ENCODE results near the gene CERS1.
"Not testable (repeated sequence)": the region's sequence is repeated elsewhere in the genome, so short reads cannot be mapped to it uniquely, and the experiment has no call there.

The CERS1 gene

GRCh38 chr19:18910801-18911436 is 15.0 kb upstream of the CERS1 start:
- DNase-seq (no peak), ATAC-seq (replicated peaks) (no peak)
- Mint-ChIP-seq H3K9me3 (no peaks in the 10 kb centered on the region), H3K36me3 (ENCODE audit: insufficient read depth) (peaks cover 74% of the 10 kb centered on the region), H3K27ac (no peak overlapping the region), H3K4me1 (ENCODE audit: low read depth in 2 of 2) (peaks cover 10 to 19% of the 10 kb centered on the region in 2 donors), H3K4me3 (no peak overlapping the region), H3K27me3 (no peaks in the 10 kb centered on the region)

- no peak for DNase-seq
- Mint-ChIP-seq H3K4me1 (ENCODE audit: low read depth in 2 of 2) (peaks cover 8 to 17% of the 10 kb centered on the region in 2 donors), H3K4me3 (no peak overlapping the region), H3K36me3 (ENCODE audit: insufficient read depth) (peaks cover 74% of the 10 kb centered on the region), H3K27me3 (no peaks in the 10 kb centered on the region), H3K9me3 (no peaks in the 10 kb centered on the region), H3K27ac (no peak overlapping the region)
- no peak for ATAC-seq (replicated peaks)
Observed at GRCh38 chr19:18910010-18910409, 14.1 kb upstream of the CERS1 start.

GRCh38 chr19:18908917-18909619 is 13.1 kb upstream of the CERS1 start:
- peaks cover 6 to 11% of the 10 kb centered on the region in 2 donors for H3K4me1 Mint-ChIP-seq (ENCODE audit: low read depth in 2 of 2)
- H3K36me3 Mint-ChIP-seq (ENCODE audit: insufficient read depth): peaks cover 74% of the 10 kb centered on the region
- no peak overlapping the region for H3K27ac Mint-ChIP-seq
- DNase-seq (no peak), ATAC-seq (replicated peaks) (no peak)
- no peaks in the 10 kb centered on the region for H3K9me3 Mint-ChIP-seq
- no peaks in the 10 kb centered on the region for H3K27me3 Mint-ChIP-seq
- no peak overlapping the region for H3K4me3 Mint-ChIP-seq

- Mint-ChIP-seq H3K27ac (no peak overlapping the region), H3K27me3 (no peaks in the 10 kb centered on the region), H3K36me3 (ENCODE audit: insufficient read depth) (peaks cover 75% of the 10 kb centered on the region), H3K4me3 (no peak overlapping the region), H3K4me1 (ENCODE audit: low read depth in 2 of 2) (no peaks in the 10 kb centered on the region), H3K9me3 (no peaks in the 10 kb centered on the region)
- DNase-seq (no peak), ATAC-seq (replicated peaks) (no peak)
Observed at GRCh38 chr19:18906605-18907519, 10.9 kb upstream of the CERS1 start.

- Mint-ChIP-seq H3K27ac (peak overlapping the region in 1 of 2 donors; percentile 80), H3K4me3 (peak overlapping the region in 1 of 2 donors; percentile 21), H3K9me3 (no peaks in the 10 kb centered on the region), H3K36me3 (ENCODE audit: insufficient read depth) (peaks cover 71% of the 10 kb centered on the region), H3K4me1 (ENCODE audit: low read depth in 2 of 2) (no peaks in the 10 kb centered on the region), H3K27me3 (no peaks in the 10 kb centered on the region)
- no peak for DNase-seq
- ATAC-seq (replicated peaks): no peak
Observed at GRCh38 chr19:18905513-18906236, 9.7 kb upstream of the CERS1 start.

- Mint-ChIP-seq H3K36me3 (ENCODE audit: insufficient read depth) (peaks cover 67% of the 10 kb centered on the region), H3K9me3 (no peaks in the 10 kb centered on the region), H3K4me1 (ENCODE audit: low read depth in 2 of 2) (no peaks in the 10 kb centered on the region), H3K27ac (no peak overlapping the region), H3K27me3 (no peaks in the 10 kb centered on the region), H3K4me3 (peak overlapping the region in 1 of 2 donors; percentile 27)
- ATAC-seq (replicated peaks): no peak
- no peak for DNase-seq
Observed at GRCh38 chr19:18905058-18905456, 9.1 kb upstream of the CERS1 start.

- no peak for ATAC-seq (replicated peaks)
- peaks cover 62% of the 10 kb centered on the region for H3K36me3 Mint-ChIP-seq (ENCODE audit: insufficient read depth)
- peak overlapping the region in 1 of 2 donors; percentile 27 for H3K4me3 Mint-ChIP-seq
- H3K27ac Mint-ChIP-seq: no peak overlapping the region
- H3K4me1 Mint-ChIP-seq (ENCODE audit: low read depth in 2 of 2): no peaks in the 10 kb centered on the region
- H3K9me3 Mint-ChIP-seq: no peaks in the 10 kb centered on the region
- DNase-seq: no peak
- no peaks in the 10 kb centered on the region for H3K27me3 Mint-ChIP-seq
Observed at GRCh38 chr19:18904334-18905057, 8.5 kb upstream of the CERS1 start.

- ATAC-seq (replicated peaks): no peak
- Mint-ChIP-seq H3K36me3 (ENCODE audit: insufficient read depth) (peaks cover 54% of the 10 kb centered on the region), H3K27me3 (no peaks in the 10 kb centered on the region), H3K27ac (no peak overlapping the region), H3K9me3 (no peaks in the 10 kb centered on the region), H3K4me1 (ENCODE audit: low read depth in 2 of 2) (no peaks in the 10 kb centered on the region), H3K4me3 (no peak overlapping the region)
- DNase-seq: no peak
Observed at GRCh38 chr19:18903156-18904037, 7.4 kb upstream of the CERS1 start.

GRCh38 chr19:18902519-18902918 is 6.6 kb upstream of the CERS1 start:
- not testable (repeated sequence) for H3K4me1 Mint-ChIP-seq (ENCODE audit: low read depth in 2 of 2); H3K4me3 Mint-ChIP-seq; H3K9me3 Mint-ChIP-seq; H3K27me3 Mint-ChIP-seq; ATAC-seq (replicated peaks); DNase-seq
- H3K27ac Mint-ChIP-seq: peak overlapping the region in 1 of 2 donors; percentile 64
- peaks cover 52% of the 10 kb centered on the region for H3K36me3 Mint-ChIP-seq (ENCODE audit: insufficient read depth)

GRCh38 chr19:18901491-18901890 is 5.5 kb upstream of the CERS1 start:
- no peak overlapping the region for H3K4me3 Mint-ChIP-seq
- DNase-seq (no peak), ATAC-seq (replicated peaks) (no peak)
- peaks cover 45% of the 10 kb centered on the region for H3K36me3 Mint-ChIP-seq (ENCODE audit: insufficient read depth)
- H3K27ac Mint-ChIP-seq: no peak overlapping the region
- H3K27me3 Mint-ChIP-seq: peaks cover 13 to 15% of the 10 kb centered on the region in 2 donors
- peaks cover 9 to 13% of the 10 kb centered on the region in 2 donors for H3K4me1 Mint-ChIP-seq (ENCODE audit: low read depth in 2 of 2)
- H3K9me3 Mint-ChIP-seq: no peaks in the 10 kb centered on the region

- Mint-ChIP-seq H3K4me1 (ENCODE audit: low read depth in 2 of 2) (peaks cover 11 to 15% of the 10 kb centered on the region in 2 donors), H3K4me3 (no peak overlapping the region), H3K9me3 (no peaks in the 10 kb centered on the region), H3K27ac (peak overlapping the region in 1 of 2 donors; percentile 8), H3K27me3 (peaks cover 17 to 20% of the 10 kb centered on the region in 2 donors), H3K36me3 (ENCODE audit: insufficient read depth) (peaks cover 40% of the 10 kb centered on the region)
- no peak for DNase-seq
- ATAC-seq (replicated peaks): no peak
Observed at GRCh38 chr19:18900700-18901481, 4.9 kb upstream of the CERS1 start.

Data from effector memory CD8-positive, alpha-beta T cell (primary cell).